HCT116 (cell line): ENCODE data around the gene DUSP2. TPM values are rescaled to one million over a fixed set of nuclear protein-coding genes. Genes with fewer than 3 reads are reported as not detected.

Source experiments
- ATAC-seq: fragments of 200-7000 bp; cut with Tn5 transposase; 2 replicates; pipeline ENCODE4 v1.9.1; 2020; ENCODE audit warnings: mild to moderate bottlenecking, moderate library complexity
- BruUV-seq: library from RNA; stranded (reverse); fragments of 400-500 nt; replicated peaks from 2 replicates; lab custom pipeline; 2021; lab: Mats Ljungman, UMichigan
- CTCF ChIA-PET: fragments of 300-600 bp; sonication (Branson Sonifier 250); formaldehyde crosslinking; loops from one replicate; lab custom pipeline; 2021; ENCODE audit warnings: antibody characterized with exemption; lab: Charles Lee
- POLR2A ChIA-PET: fragments of 300-600, 350-600 bp; sonication (Branson Sonifier 250); formaldehyde crosslinking; loops from one replicate; lab custom pipeline; 2021; ENCODE audit warnings: antibody characterized with exemption; lab: Charles Lee
- RAD21 ChIA-PET, 2 experiments: fragments of 300-600 bp; sonication (Branson Sonifier 250); formaldehyde crosslinking; loops; one replicate each; lab custom pipeline; 2023; ENCODE audit warnings: low total read pairs in 2 of 2; ENCODE audit not compliant: uncharacterized antibody in 2 of 2, unreplicated experiment in 2 of 2, low non-redundant PET in 1 of 2; lab: Charles Lee
- DNase-seq: peaks from one replicate; pipeline ENCODE4 v3.0.0-alpha.2; 2010; ENCODE audit warnings: low read depth, low spot score
- H2AFZ ChIP-seq: fragments of 200-600 bp; shearing (Covaris generic), sonication (generic); 2 replicates; pipeline ENCODE4 v1.6.1; 2017; ENCODE audit warnings: low read depth, mixed run types, mixed read lengths, antibody characterized with exemption, low read length; ENCODE audit not compliant: poor library complexity, severe bottlenecking
- H3K27ac ChIP-seq: 2 replicates; pipeline ENCODE4 v1.5.1; 2012; ENCODE audit warnings: low read depth, low read length
- H3K27me3 ChIP-seq: fragments of 200-600 bp; sonication (generic); 2 replicates; pipeline ENCODE4 v1.6.1; 2016; ENCODE audit warnings: mixed run types, low read length, mixed read lengths; ENCODE audit not compliant: insufficient read depth
- H3K36me3 ChIP-seq, 2 experiments: fragments of 200-500 bp in 1 of 2; fragments of 200-600 bp in 1 of 2; sonication (Bioruptor generic) in 1 of 2; sonication (generic) in 1 of 2; 2 replicates each; pipeline versions ENCODE4 v1.5.1 to v1.6.1; 2014 to 2016; ENCODE audit warnings: low read length in 2 of 2, inconsistent platforms in 1 of 2, mixed read lengths in 1 of 2, mixed run types in 1 of 2; ENCODE audit not compliant: insufficient read depth in 2 of 2, control insufficient read depth in 1 of 2
- H3K4me1 ChIP-seq, 2 experiments: fragments of 200-600 bp in 1 of 2; sonication (generic) in 1 of 2; 2 replicates each; pipeline versions ENCODE4 v1.5.1 to v1.6.1; 2012 to 2017; ENCODE audit warnings: low read length in 2 of 2, inconsistent platforms in 1 of 2, mild to moderate bottlenecking in 1 of 2, mixed read lengths in 1 of 2, mixed run types in 1 of 2, moderate library complexity in 1 of 2; ENCODE audit not compliant: insufficient read depth in 2 of 2, control insufficient read depth in 1 of 2
- H3K4me2 ChIP-seq: fragments of 200-600 bp; sonication (generic); 2 replicates; pipeline ENCODE4 v1.6.1; 2017; ENCODE audit warnings: mixed run types, low read length, mixed read lengths
- H3K4me3 ChIP-seq, 2 experiments: fragments of 200-600 bp in 1 of 2; sonication (generic) in 1 of 2; replicated peaks in 1 of 2; 2 replicates each; pipeline ENCODE4 v1.5.1; 2011 to 2016; ENCODE audit warnings: low read length in 2 of 2, control low read depth in 1 of 2, low read depth in 1 of 2, mild to moderate bottlenecking in 1 of 2, mixed read lengths in 1 of 2, mixed run types in 1 of 2
- H3K79me2 ChIP-seq: fragments of 200-600 bp; sonication (generic); 2 replicates; pipeline ENCODE4 v1.6.1; 2017; ENCODE audit warnings: mild to moderate bottlenecking, mixed run types, low read length, moderate library complexity, mixed read lengths; ENCODE audit not compliant: insufficient read depth
- H3K9ac ChIP-seq: fragments of 200-600 bp; sonication (generic); 2 replicates; pipeline ENCODE4 v1.6.1; 2016; ENCODE audit warnings: low read length, mixed read lengths
- H3K9me2 ChIP-seq: fragments of 200-600 bp; sonication (generic), shearing (Covaris generic); 2 replicates; pipeline ENCODE4 v1.6.1; 2017; ENCODE audit warnings: mixed run types, mild to moderate bottlenecking, moderate library complexity; ENCODE audit not compliant: insufficient read depth
- H3K9me3 ChIP-seq, 2 experiments: fragments of 200-500 bp in 1 of 2; fragments of 200-600 bp in 1 of 2; sonication (Bioruptor generic) in 1 of 2; sonication (generic) in 1 of 2; 2 replicates each; pipeline ENCODE4 v1.6.1; 2014 to 2017; ENCODE audit warnings: low read length in 2 of 2, mixed read lengths in 2 of 2, inconsistent platforms in 1 of 2, low read depth in 1 of 2, mild to moderate bottlenecking in 1 of 2, mixed run types in 1 of 2, moderate library complexity in 1 of 2; ENCODE audit not compliant: control insufficient read depth in 1 of 2, insufficient read depth in 1 of 2
- H4K20me1 ChIP-seq: fragments of 200-600 bp; sonication (generic), shearing (Covaris generic); 2 replicates; pipeline ENCODE4 v1.6.1; 2017; ENCODE audit warnings: mixed run types, mild to moderate bottlenecking, moderate library complexity; ENCODE audit not compliant: insufficient read depth
- CBX3 ChIP-seq: IDR thresholded peaks from 2 replicates; pipeline ENCODE4 v1.6.1; 2012; ENCODE audit warnings: low read depth
- CEBPB ChIP-seq: IDR thresholded peaks from 2 replicates; pipeline ENCODE4 v1.6.1; 2012; ENCODE audit warnings: low read depth
- ELF1 ChIP-seq: IDR thresholded peaks from 2 replicates; pipeline ENCODE4 v1.6.1; 2012; ENCODE audit warnings: low read depth, borderline replicate concordance
- EZH2 ChIP-seq: fragments of 200-600 bp; sonication (generic); IDR thresholded peaks from 2 replicates; pipeline ENCODE4 v1.6.1; 2017; ENCODE audit warnings: antibody characterized with exemption, mixed run types
- EZH2phosphoT487 ChIP-seq: fragments of 200-600 bp; IDR thresholded peaks from 2 replicates; pipeline ENCODE4 v1.6.1; 2018; ENCODE audit warnings: antibody characterized with exemption, borderline replicate concordance
- FOSL1 ChIP-seq: IDR thresholded peaks from 2 replicates; pipeline ENCODE4 v1.6.1; 2012; ENCODE audit warnings: low read depth
- MAX ChIP-seq: IDR thresholded peaks from 2 replicates; pipeline ENCODE4 v1.6.1; 2012
- SP1 ChIP-seq: IDR thresholded peaks from 2 replicates; pipeline ENCODE4 v1.6.1; 2012; ENCODE audit warnings: low read depth
- SRF ChIP-seq: IDR thresholded peaks from 2 replicates; pipeline ENCODE4 v1.6.1; 2012; ENCODE audit warnings: low read depth
- TCF7L2 ChIP-seq: IDR thresholded peaks from 2 replicates; pipeline ENCODE4 v1.7.0; 2011; ENCODE audit warnings: borderline replicate concordance, inconsistent platforms; ENCODE audit not compliant: insufficient read depth, insufficient read length; ENCODE audit errors: extremely low read depth
- YY1 ChIP-seq: IDR thresholded peaks from 2 replicates; pipeline ENCODE4 v1.6.1; 2011; ENCODE audit warnings: low read length, low read depth, moderate library complexity, mild to moderate bottlenecking; ENCODE audit not compliant: insufficient replicate concordance; ENCODE audit errors: extremely low read depth
- ZFX ChIP-seq: fragments of 450-650 bp; IDR thresholded peaks from 2 replicates; pipeline ENCODE4 v1.6.1; 2017
- ZNF274 ChIP-seq: fragments of 200-500 bp; sonication (Bioruptor generic); IDR thresholded peaks from 2 replicates; pipeline ENCODE4 v1.6.1; 2014; ENCODE audit warnings: mild to moderate bottlenecking, low read depth, low read length, inconsistent platforms
- intact Hi-C: fragments of 100-400 bp; cut with micrococcal nuclease; formaldehyde crosslinking; loops from 2 replicates; pipeline ENCODE4 v1.10.0; 2022
- total RNA-seq: library from RNA; stranded (reverse); gene quantifications from one replicate; pipeline ENCODE4 v1.2.1, GENCODE V29; 2021; ENCODE audit not compliant: unreplicated experiment
- TF ChIP-seq, protein P1 (sequence below), 3 experiments: fragments of 200-600 bp in 1 of 3; sonication (generic) in 1 of 3; IDR thresholded peaks in 2 of 3; conservative IDR thresholded peaks in 1 of 3; 2 replicates each; pipeline ENCODE4 v1.5.1; 2012 to 2017; ENCODE audit warnings: low read depth in 2 of 3, low read length in 2 of 3, antibody characterized with exemption in 1 of 3, borderline replicate concordance in 1 of 3, control low read depth in 1 of 3, mild to moderate bottlenecking in 1 of 3, mixed read lengths in 1 of 3, mixed run types in 1 of 3, moderate library complexity in 1 of 3; ENCODE audit not compliant: insufficient read depth in 1 of 3
- TF ChIP-seq, protein P2 (sequence below): IDR thresholded peaks from 2 replicates; pipeline ENCODE4 v1.6.1; 2012

DUSP2 gene
- total RNA-seq, 1 experiment from 2014 or later, result 24.5 TPM

DNA sequence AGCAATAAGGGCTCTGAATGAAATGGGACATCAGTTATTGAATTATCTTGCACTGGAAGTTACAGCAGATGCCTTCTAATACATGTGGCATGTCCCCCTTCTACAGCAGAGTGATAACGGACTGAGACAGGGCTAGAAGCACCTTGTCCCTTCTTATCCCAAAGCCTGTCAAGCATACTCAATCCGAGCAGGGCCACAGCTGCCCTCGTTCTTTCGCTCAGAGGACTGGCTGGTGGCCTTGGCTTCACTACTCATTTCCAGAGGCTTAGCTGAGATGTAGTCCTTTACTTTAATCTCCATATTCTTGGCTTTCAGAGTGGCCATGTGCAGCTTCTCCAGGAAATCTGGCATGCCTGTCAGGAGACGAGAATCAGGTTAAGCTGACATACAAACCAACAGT lies 41.3 kb upstream of the DUSP2 start:
- peaks cover 30 to 42% of the 10 kb centered on the region in 2 experiments; a peak in 3 of 4 replicates for H3K36me3 ChIP-seq

More for the DNA sequence above, 41.3 kb upstream of the DUSP2 start:
- H2AFZ ChIP-seq, result no peak overlapping the region
- H3K4me2 ChIP-seq, result no peak overlapping the region
- H3K27ac ChIP-seq, result no peak overlapping the region
- DNase-seq, result no peak
- no TSS peak for BruUV-seq
- H3K9me3 ChIP-seq, result no peaks in the 10 kb centered on the region
- intact Hi-C loops, result no loop called here
- no peaks in the 10 kb centered on the region; the same call in 1 of the 2 replicates for H4K20me1 ChIP-seq
- no peaks in the 10 kb centered on the region for H3K4me1 ChIP-seq
- H3K27me3 ChIP-seq, result no peaks in the 10 kb centered on the region
- peaks cover 17% of the 10 kb centered on the region for H3K79me2 ChIP-seq
- CTCF ChIA-PET, result no interaction called here
- TF ChIP-seq MAX (no peak), CBX3 (no peak), EZH2 (no peak), YY1 (no peak), ELF1 (no peak), ZNF274 (no peak), TCF7L2 (no peak), SRF (no peak), ZFX (no peak), EZH2phosphoT487 (no peak), SP1 (no peak), CEBPB (no peak), FOSL1 (no peak)
- TF ChIP-seq, protein P1, sequence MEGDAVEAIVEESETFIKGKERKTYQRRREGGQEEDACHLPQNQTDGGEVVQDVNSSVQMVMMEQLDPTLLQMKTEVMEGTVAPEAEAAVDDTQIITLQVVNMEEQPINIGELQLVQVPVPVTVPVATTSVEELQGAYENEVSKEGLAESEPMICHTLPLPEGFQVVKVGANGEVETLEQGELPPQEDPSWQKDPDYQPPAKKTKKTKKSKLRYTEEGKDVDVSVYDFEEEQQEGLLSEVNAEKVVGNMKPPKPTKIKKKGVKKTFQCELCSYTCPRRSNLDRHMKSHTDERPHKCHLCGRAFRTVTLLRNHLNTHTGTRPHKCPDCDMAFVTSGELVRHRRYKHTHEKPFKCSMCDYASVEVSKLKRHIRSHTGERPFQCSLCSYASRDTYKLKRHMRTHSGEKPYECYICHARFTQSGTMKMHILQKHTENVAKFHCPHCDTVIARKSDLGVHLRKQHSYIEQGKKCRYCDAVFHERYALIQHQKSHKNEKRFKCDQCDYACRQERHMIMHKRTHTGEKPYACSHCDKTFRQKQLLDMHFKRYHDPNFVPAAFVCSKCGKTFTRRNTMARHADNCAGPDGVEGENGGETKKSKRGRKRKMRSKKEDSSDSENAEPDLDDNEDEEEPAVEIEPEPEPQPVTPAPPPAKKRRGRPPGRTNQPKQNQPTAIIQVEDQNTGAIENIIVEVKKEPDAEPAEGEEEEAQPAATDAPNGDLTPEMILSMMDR (IDR thresholded peaks at IDR 0.05 in 2 of 3, conservative IDR thresholded peaks at IDR 0.05 in 1 of 3; ENCODE audit: borderline replicate concordance in 1 of 3, insufficient read depth in 1 of 3, low read depth in 2 of 3, low read length in 2 of 3), result no peak
- TF ChIP-seq, protein P2, sequence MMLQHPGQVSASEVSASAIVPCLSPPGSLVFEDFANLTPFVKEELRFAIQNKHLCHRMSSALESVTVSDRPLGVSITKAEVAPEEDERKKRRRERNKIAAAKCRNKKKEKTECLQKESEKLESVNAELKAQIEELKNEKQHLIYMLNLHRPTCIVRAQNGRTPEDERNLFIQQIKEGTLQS, result no peak
- TF ChIP-seq, all 23 proteins: peak for 0
- Histone ChIP-seq H3K9me2 (no peaks in the 10 kb centered on the region), H3K4me3 (no peak overlapping the region), H3K9ac (no peak overlapping the region)
- ChIA-PET RAD21 (no interaction called here), POLR2A (no interaction called here)
- ATAC-seq, result no peak
